BLaER1 (cell line): ENCODE data around the gene NCCRP1.
"Not testable (repeated sequence)": the region's sequence is repeated elsewhere in the genome, so short reads cannot be mapped to it uniquely, and the experiment has no call there.

ENCODE experiments used
- H3K27ac ChIP-seq: shearing (Covaris generic); formaldehyde crosslinking; 2 replicates; pipeline ENCODE4 v1.8.1; 2022
- H3K27me3 ChIP-seq: shearing (Covaris generic); formaldehyde crosslinking; 2 replicates; pipeline ENCODE4 v1.8.1; 2022
- H3K36me3 ChIP-seq: shearing (Covaris generic); formaldehyde crosslinking; 2 replicates; pipeline ENCODE4 v1.8.1; 2022
- H3K4me1 ChIP-seq: shearing (Covaris generic); formaldehyde crosslinking; 2 replicates; pipeline ENCODE4 v1.8.1; 2022
- H3K4me2 ChIP-seq: shearing (Covaris generic); formaldehyde crosslinking; 2 replicates; pipeline ENCODE4 v1.8.1; 2022
- H3K4me3 ChIP-seq: shearing (Covaris generic); formaldehyde crosslinking; 2 replicates; pipeline ENCODE4 v1.8.1; 2022
- H3K9ac ChIP-seq: shearing (Covaris generic); formaldehyde crosslinking; 2 replicates; pipeline ENCODE4 v1.8.1; 2022
- H3K9me3 ChIP-seq: shearing (Covaris generic); formaldehyde crosslinking; 2 replicates; pipeline ENCODE4 v1.8.1; 2022
- H4K20me1 ChIP-seq: shearing (Covaris generic); formaldehyde crosslinking; 2 replicates; pipeline ENCODE4 v1.8.1; 2022
- Cebpa-rat ChIP-seq: shearing (Covaris generic); IDR thresholded peaks from 2 replicates; pipeline ENCODE4 v1.8.1; 2022

The NCCRP1 gene

DNA sequence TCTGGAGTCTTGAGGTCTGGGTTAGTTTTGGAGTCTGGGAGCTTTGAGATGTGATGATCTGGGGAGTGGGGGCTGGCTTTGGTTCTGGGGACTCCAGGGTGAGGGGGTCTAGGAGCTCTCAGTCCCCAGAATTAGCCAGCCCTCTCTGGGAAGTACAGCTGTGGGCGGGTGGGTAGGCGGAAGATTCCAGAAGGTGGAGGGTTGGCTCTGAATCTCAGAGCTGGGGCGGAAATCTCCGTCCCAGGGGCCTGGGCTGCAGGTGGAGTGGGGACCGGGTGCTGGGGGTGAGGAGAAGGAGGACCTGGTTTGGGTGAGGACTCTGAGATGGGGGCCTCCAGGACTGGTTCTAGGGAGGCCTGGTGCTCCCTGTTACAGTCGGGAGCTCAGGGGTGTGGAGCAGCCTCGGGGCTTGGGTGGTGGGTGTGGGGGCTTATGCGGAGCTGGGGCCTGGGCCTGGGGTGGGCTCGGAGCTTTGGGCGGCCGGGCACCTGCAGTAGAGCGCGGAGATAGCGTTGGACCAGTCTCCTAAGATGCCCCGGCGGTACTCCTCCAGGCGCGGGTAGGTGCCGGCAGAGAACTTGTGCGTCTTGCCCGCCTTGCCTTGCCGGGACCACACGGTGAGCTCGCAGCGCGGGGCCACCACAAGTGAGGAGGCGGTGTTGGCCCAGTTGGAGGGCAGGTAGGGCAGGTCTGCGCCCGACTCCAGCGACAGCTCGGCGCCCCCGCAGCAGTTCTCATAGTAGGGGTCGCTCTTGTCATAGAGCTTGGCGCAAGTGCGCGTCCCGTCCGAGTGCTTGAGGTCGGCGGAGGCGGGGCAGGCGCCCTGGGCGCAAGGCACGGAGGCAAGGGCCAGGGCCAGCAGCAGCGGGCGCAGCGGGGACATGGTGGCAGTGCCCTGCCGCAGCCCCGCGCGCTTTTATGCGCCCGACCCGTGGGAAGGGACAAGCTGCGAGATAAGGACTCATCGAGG is 6.9 kb downstream of the NCCRP1 start, which contains the start of gene SYCN:
Gene SYCN, minus strand, starts transcription at position 892 of the 970 bp plus-strand sequence. Its CDS starts 9 bp downstream, at position 883.
- Histone ChIP-seq H4K20me1 (no peaks in the 10 kb centered on the region; the same call in 1 of the 2 replicates), H3K9ac (no peak within 1 kb of the TSS), H3K4me2 (no peak within 1 kb of the TSS), H3K4me1 (peaks cover 6% of the 10 kb centered on the region), H3K9me3 (no peaks in the 10 kb centered on the region), H3K27ac (no peak within 1 kb of the TSS), H3K27me3 (peaks cover 30% of the 10 kb centered on the region), H3K4me3 (no peak within 1 kb of the TSS), H3K36me3 (no peaks in the 10 kb centered on the region)
- no peak for TF ChIP-seq Cebpa-rat

- Histone ChIP-seq H3K4me3 (no peak overlapping the region), H3K27ac (no peak overlapping the region), H3K4me1 (peaks cover 6% of the 10 kb centered on the region), H3K4me2 (no peak overlapping the region), H3K27me3 (peaks cover 24% of the 10 kb centered on the region), H4K20me1 (no peaks in the 10 kb centered on the region; the same call in 1 of the 2 replicates), H3K36me3 (no peaks in the 10 kb centered on the region), H3K9me3 (no peaks in the 10 kb centered on the region), H3K9ac (no peak overlapping the region)
- TF ChIP-seq Cebpa-rat = no peak
These were observed 8.6 kb downstream of the NCCRP1 start for GRCh38 chr19:39205449-39205764.

GRCh38 chr19:39206122-39206521 is 9.4 kb downstream of the NCCRP1 start:
- Histone ChIP-seq H3K27ac (no peak overlapping the region), H3K4me3 (no peak overlapping the region), H3K9ac (no peak overlapping the region), H3K27me3 (peaks cover 24% of the 10 kb centered on the region), H3K4me1 (peaks cover 6% of the 10 kb centered on the region), H3K36me3 (no peaks in the 10 kb centered on the region), H3K4me2 (no peak overlapping the region), H3K9me3 (no peaks in the 10 kb centered on the region), H4K20me1 (no peaks in the 10 kb centered on the region; the same call in 1 of the 2 replicates)
- TF ChIP-seq Cebpa-rat = no peak

GRCh38 chr19:39207293-39207836 is 10.6 kb downstream of the NCCRP1 start:
- no peak overlapping the region for H3K4me3 ChIP-seq

DNA sequence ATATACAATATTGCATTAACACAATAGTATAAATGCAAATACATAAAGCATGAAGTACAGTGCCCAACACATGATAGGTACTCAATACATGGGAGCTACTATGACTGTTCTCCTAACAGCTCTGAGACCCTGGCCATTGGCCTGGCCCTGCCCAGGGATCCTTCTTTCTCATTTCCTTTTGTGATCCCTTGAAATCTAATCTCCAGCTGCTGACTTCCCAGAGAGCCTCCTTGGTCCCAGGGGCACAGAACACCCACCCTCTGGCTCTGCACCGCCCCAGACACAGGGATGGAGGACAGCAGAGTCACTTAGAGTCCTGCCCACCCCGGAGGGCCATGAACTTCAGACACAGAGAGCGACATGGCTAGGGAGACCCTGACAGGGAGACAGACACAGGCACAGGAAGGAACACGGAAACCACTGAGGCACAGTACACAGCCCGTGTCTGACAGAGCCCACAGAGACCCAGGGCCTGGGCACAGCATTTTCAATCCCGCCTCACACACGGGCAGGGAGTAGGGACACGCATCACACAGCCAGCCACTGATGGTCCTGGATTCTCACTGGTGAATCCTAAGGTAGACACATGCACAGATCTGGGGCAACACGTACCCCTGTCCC is 11.5 kb downstream of the NCCRP1 start:
- no peaks in the 10 kb centered on the region for H3K9me3 ChIP-seq
- no peak overlapping the region for H3K9ac ChIP-seq
- no peaks in the 10 kb centered on the region; the same call in 1 of the 2 replicates for H4K20me1 ChIP-seq
- H3K27me3 ChIP-seq = peaks cover 15% of the 10 kb centered on the region
- no peak for TF ChIP-seq Cebpa-rat
- H3K36me3 ChIP-seq = no peaks in the 10 kb centered on the region
- no peak overlapping the region for H3K4me3 ChIP-seq
- H3K4me2 ChIP-seq = 0 out of 2 replicates have a peak overlapping the region, but pooled peaks have one; percentile 13
- no peak overlapping the region for H3K27ac ChIP-seq
- peaks cover 6% of the 10 kb centered on the region for H3K4me1 ChIP-seq

More at GRCh38 chr19:39207293-39207836, 10.6 kb downstream of the NCCRP1 start:
- Histone ChIP-seq H3K27me3 (peaks cover 24% of the 10 kb centered on the region), H3K4me2 (no peak overlapping the region), H3K27ac (no peak overlapping the region), H3K36me3 (no peaks in the 10 kb centered on the region), H3K4me1 (peaks cover 6% of the 10 kb centered on the region), H3K9me3 (no peaks in the 10 kb centered on the region), H3K9ac (no peak overlapping the region), H4K20me1 (no peaks in the 10 kb centered on the region; the same call in 1 of the 2 replicates)
- TF ChIP-seq Cebpa-rat = no peak

DNA sequence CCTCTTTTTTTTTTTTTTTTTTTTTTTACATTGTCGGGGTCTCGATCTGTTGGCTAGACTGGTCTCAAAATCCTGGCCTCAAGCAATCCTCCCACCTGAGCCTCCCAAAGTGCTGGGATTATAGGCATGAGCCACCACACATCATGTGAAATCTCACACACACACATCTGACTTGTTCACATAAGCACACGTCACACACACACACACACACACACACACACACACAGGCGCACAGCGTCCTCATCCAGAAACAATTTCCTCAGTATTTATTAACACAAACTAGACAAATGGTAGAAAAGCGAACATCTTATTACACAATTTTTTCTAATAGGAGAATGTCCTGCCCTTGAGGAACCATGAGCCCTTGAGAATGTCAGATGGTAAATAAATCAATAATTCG is 12.4 kb downstream of the NCCRP1 start:
- H3K36me3 ChIP-seq = no peaks in the 10 kb centered on the region
- no peak for TF ChIP-seq Cebpa-rat
- H4K20me1 ChIP-seq = no peaks in the 10 kb centered on the region; the same call in 1 of the 2 replicates
- peaks cover 6% of the 10 kb centered on the region for H3K27me3 ChIP-seq
- H3K4me3 ChIP-seq = no peak overlapping the region
- no peak overlapping the region for H3K4me2 ChIP-seq
- no peak overlapping the region for H3K27ac ChIP-seq
- no peaks in the 10 kb centered on the region for H3K9me3 ChIP-seq
- H3K4me1 ChIP-seq = peaks cover 6% of the 10 kb centered on the region
- no peak overlapping the region for H3K9ac ChIP-seq

- Histone ChIP-seq H3K4me2 (no peak overlapping the region), H3K4me3 (no peak overlapping the region), H3K9ac (no peak overlapping the region), H3K36me3 (no peaks in the 10 kb centered on the region), H3K27ac (no peak overlapping the region), H3K9me3 (0 out of 2 replicates have a peak, but pooled peaks cover 3% of the 10 kb centered on the region), H3K4me1 (peaks cover 6% of the 10 kb centered on the region), H3K27me3 (no peaks in the 10 kb centered on the region), H4K20me1 (no peaks in the 10 kb centered on the region)
- TF ChIP-seq Cebpa-rat = no peak
These were observed 15.1 kb downstream of the NCCRP1 start for GRCh38 chr19:39211731-39212374.

DNA sequence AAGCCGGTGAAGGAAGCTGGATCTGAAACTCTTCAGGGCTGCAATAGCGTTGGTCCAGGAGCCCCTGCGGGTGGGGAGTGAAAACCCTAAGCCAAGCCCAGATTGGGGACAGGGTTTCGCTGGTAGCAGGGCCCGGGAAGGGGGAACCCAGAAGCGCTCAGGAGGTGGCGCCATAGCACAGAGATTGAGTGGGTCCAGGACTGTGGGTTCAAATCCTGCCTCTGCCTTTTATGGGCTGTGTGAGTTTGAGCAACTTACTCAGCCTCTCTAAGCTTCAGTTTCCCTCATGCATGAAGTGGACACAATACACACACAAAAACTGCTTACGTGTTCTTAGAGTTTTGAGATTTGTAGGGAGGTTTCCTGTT is 15.6 kb downstream of the NCCRP1 start:
- no peak for TF ChIP-seq Cebpa-rat
- peaks cover 6% of the 10 kb centered on the region for H3K4me1 ChIP-seq
- H3K9me3 ChIP-seq = 0 out of 2 replicates have a peak, but pooled peaks cover 3% of the 10 kb centered on the region
- H3K4me3 ChIP-seq = no peak overlapping the region
- no peaks in the 10 kb centered on the region for H3K27me3 ChIP-seq
- H3K27ac ChIP-seq = no peak overlapping the region
- H3K4me2 ChIP-seq = no peak overlapping the region
- no peaks in the 10 kb centered on the region for H3K36me3 ChIP-seq
- H4K20me1 ChIP-seq = no peaks in the 10 kb centered on the region
- no peak overlapping the region for H3K9ac ChIP-seq

DNA sequence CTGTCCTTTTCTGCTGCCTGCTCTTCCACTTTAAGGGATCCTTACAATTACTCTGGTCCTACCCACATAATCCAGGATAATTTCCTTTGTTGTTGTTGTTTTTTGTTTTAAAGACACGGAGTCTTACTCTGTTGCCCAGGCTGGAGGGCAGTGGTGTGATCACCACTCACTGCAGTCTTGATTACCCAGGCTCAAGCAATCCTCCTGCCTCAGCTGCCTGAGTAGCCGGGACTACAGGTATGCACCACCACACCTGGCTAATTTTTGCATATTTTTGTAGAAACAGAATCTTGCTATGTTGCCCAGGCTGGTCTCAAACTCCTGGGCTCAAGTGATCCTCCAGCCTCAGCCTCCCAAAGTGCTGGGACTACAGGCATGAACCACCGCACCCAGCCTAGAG is 18.6 kb downstream of the NCCRP1 start:
- not testable (repeated sequence) for H3K27me3 ChIP-seq, H3K9ac ChIP-seq, H3K9me3 ChIP-seq, H4K20me1 ChIP-seq, H3K4me3 ChIP-seq, H3K4me1 ChIP-seq, H3K27ac ChIP-seq, H3K4me2 ChIP-seq, H3K36me3 ChIP-seq
